ENCODE results near the gene DLD. TPM values are rescaled to one million over a fixed set of nuclear protein-coding genes. Genes with fewer than 3 reads are reported as not detected.

The DLD gene
- total RNA-seq, 1 experiment from 2014 or later = 88.8 TPM

DNA sequence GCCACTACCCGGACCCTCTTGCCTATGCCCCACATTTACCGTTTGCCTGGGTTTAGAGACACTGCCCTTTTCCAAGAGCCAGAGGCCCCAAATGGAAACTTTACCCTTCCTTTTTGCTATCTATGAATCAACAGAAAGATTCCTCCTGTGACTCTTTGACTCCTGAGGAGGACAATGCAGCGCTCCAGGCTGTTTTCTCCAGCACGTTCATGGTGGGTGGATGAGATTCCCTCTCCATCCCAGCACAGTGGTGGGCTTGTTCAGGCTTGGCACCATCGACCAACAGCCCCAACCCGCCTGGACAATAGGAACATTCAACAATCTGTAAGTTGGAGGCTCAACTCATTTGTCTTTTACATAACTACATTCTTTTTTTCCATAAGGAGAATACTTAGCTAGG lies 55.9 kb downstream of the DLD start:
- Histone ChIP-seq H3K27me3 (ENCODE audit: control insufficient read depth, insufficient read depth, low read length) (no peaks in the 10 kb centered on the region), H3K36me3 (ENCODE audit: control insufficient read depth, insufficient read depth, low read length) (peaks cover 20% of the 10 kb centered on the region), H3K9me3 (ENCODE audit: control insufficient read depth, insufficient read depth, low read depth, low read length) (no peaks in the 10 kb centered on the region), H3K4me3 (ENCODE audit: low read depth in 2 of 2, low read length in 2 of 2) (no peak overlapping the region), H3K27ac (ENCODE audit: low read length) (peak overlapping the region; percentile 94), H3K4me1 (ENCODE audit: control insufficient read depth, insufficient read depth, low read length) (peaks cover 53% of the 10 kb centered on the region)
- TF ChIP-seq, protein P1, sequence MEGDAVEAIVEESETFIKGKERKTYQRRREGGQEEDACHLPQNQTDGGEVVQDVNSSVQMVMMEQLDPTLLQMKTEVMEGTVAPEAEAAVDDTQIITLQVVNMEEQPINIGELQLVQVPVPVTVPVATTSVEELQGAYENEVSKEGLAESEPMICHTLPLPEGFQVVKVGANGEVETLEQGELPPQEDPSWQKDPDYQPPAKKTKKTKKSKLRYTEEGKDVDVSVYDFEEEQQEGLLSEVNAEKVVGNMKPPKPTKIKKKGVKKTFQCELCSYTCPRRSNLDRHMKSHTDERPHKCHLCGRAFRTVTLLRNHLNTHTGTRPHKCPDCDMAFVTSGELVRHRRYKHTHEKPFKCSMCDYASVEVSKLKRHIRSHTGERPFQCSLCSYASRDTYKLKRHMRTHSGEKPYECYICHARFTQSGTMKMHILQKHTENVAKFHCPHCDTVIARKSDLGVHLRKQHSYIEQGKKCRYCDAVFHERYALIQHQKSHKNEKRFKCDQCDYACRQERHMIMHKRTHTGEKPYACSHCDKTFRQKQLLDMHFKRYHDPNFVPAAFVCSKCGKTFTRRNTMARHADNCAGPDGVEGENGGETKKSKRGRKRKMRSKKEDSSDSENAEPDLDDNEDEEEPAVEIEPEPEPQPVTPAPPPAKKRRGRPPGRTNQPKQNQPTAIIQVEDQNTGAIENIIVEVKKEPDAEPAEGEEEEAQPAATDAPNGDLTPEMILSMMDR (IDR thresholded peaks at IDR 0.05) = no peak
- no peak for TF ChIP-seq TCF7L2 (IDR thresholded peaks at IDR 0.05; ENCODE audit: low read depth, low read length)
- TF ChIP-seq, protein P2, sequence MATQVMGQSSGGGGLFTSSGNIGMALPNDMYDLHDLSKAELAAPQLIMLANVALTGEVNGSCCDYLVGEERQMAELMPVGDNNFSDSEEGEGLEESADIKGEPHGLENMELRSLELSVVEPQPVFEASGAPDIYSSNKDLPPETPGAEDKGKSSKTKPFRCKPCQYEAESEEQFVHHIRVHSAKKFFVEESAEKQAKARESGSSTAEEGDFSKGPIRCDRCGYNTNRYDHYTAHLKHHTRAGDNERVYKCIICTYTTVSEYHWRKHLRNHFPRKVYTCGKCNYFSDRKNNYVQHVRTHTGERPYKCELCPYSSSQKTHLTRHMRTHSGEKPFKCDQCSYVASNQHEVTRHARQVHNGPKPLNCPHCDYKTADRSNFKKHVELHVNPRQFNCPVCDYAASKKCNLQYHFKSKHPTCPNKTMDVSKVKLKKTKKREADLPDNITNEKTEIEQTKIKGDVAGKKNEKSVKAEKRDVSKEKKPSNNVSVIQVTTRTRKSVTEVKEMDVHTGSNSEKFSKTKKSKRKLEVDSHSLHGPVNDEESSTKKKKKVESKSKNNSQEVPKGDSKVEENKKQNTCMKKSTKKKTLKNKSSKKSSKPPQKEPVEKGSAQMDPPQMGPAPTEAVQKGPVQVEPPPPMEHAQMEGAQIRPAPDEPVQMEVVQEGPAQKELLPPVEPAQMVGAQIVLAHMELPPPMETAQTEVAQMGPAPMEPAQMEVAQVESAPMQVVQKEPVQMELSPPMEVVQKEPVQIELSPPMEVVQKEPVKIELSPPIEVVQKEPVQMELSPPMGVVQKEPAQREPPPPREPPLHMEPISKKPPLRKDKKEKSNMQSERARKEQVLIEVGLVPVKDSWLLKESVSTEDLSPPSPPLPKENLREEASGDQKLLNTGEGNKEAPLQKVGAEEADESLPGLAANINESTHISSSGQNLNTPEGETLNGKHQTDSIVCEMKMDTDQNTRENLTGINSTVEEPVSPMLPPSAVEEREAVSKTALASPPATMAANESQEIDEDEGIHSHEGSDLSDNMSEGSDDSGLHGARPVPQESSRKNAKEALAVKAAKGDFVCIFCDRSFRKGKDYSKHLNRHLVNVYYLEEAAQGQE (IDR thresholded peaks at IDR 0.05; ENCODE audit: insufficient read depth in 1 of 2, low read depth in 2 of 2, low read length in 1 of 2) = no peak
- TF ChIP-seq POLR2AphosphoS5 (IDR thresholded peaks at IDR 0.05; ENCODE audit: low read depth, low read length) = no peak
- no peak for TF ChIP-seq SIN3A (IDR thresholded peaks at IDR 0.05; ENCODE audit: borderline replicate concordance, insufficient read depth, low read depth, low read length)
- ChIA-PET POLR2A (no interaction called here), CTCF (no interaction called here)
- no TSS peak for BruUV-seq (replicated peaks)
- intact Hi-C loops (cut with micrococcal nuclease; ENCODE audit: unreplicated experiment) = no loop called here
- DNase-seq (ENCODE audit: low read depth, low spot score) (no peak), ATAC-seq (no peak)
- in situ Hi-C loops (cut with HindIII; ENCODE audit: low pct_unique_long_range_greater_than_20kb, low sequenced_read_pairs) = no loop called here

DNA sequence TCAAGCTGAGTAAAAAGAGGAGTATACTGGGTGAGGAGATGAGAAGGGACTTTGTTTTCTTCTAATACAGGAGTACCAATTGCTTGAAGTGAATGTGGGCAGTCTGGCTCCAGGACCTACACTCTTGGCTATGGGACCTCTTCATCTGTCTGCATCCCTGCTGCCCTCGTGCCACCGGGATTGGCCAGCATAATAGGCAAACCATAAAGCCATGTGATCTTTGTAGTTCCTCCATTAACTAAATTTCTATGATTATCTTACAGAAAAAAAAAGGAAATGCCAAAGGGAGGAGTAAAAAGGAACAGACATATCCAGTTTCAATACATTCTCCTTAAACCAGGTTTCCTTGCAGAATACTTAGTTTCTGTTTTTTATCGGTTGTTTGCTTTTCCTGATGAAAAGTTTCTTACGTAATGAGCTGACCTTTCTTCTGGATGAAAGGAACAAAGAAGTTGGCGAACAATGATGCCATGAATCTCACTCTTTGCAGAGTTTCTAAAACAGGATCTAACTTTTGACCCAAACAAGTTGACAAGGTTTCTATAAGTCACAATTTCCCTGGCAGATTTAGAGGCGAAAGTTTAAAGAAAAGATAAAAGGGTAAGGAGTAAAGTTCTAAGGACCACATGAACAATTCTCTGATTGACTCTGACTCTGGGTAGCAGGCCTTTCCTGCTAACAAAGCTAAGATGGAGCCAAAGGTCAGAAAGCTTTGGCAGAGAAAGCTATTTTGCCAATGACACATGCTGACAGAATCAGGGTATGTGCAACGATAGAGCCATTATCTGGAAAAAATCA lies 57.9 kb downstream of the DLD start:
- in situ Hi-C loops (cut with HindIII; ENCODE audit: low pct_unique_long_range_greater_than_20kb, low sequenced_read_pairs) = no loop called here
- Histone ChIP-seq H3K27me3 (ENCODE audit: control insufficient read depth, insufficient read depth, low read length) (no peaks in the 10 kb centered on the region), H3K9me3 (ENCODE audit: control insufficient read depth, insufficient read depth, low read depth, low read length) (no peaks in the 10 kb centered on the region), H3K36me3 (ENCODE audit: control insufficient read depth, insufficient read depth, low read length) (peaks cover 8% of the 10 kb centered on the region), H3K27ac (ENCODE audit: low read length) (peak overlapping the region; percentile 94), H3K4me1 (ENCODE audit: control insufficient read depth, insufficient read depth, low read length) (peaks cover 73% of the 10 kb centered on the region), H3K4me3 (ENCODE audit: low read depth in 2 of 2, low read length in 2 of 2) (no peak overlapping the region)
- intact Hi-C loops (cut with micrococcal nuclease; ENCODE audit: unreplicated experiment) = no loop called here
- BruUV-seq (replicated peaks) = no TSS peak
- DNase-seq (ENCODE audit: low read depth, low spot score) = peak; percentile 88
- ChIA-PET POLR2A (no interaction called here), CTCF (no interaction called here)
- ATAC-seq = peak; percentile 75
- TF ChIP-seq, protein P1 (IDR thresholded peaks at IDR 0.05) = no peak
- TF ChIP-seq POLR2AphosphoS5 (IDR thresholded peaks at IDR 0.05; ENCODE audit: low read depth, low read length) = peak; percentile 66; the same call in 1 of the 2 replicates
- no peak for TF ChIP-seq SIN3A (IDR thresholded peaks at IDR 0.05; ENCODE audit: borderline replicate concordance, insufficient read depth, low read depth, low read length)
- TF ChIP-seq TCF7L2 (IDR thresholded peaks at IDR 0.05; ENCODE audit: low read depth, low read length) = peak; percentile 93
- TF ChIP-seq, protein P2 (IDR thresholded peaks at IDR 0.05; ENCODE audit: insufficient read depth in 1 of 2, low read depth in 2 of 2, low read length in 1 of 2) = peak in 1 of 2 experiments; percentile 18; a peak in 1 of 4 replicates
